PC-9 (cell line): ENCODE results near the gene LNX1. TPM values are rescaled to one million over a fixed set of nuclear protein-coding genes. Genes with fewer than 3 reads are reported as not detected.

Source experiments
- BruUV-seq: library from RNA; stranded (reverse); fragments of 400-500 nt; replicated peaks from 2 replicates; lab custom pipeline; 2021; lab: Mats Ljungman, UMichigan
- CTCF ChIA-PET: fragments of 300-600 bp; sonication (Branson Sonifier 250); formaldehyde crosslinking; loops from one replicate; lab custom pipeline; 2022; ENCODE audit warnings: antibody characterized with exemption; lab: Charles Lee
- POLR2A ChIA-PET: fragments of 300-600 bp; sonication (Branson Sonifier 250); formaldehyde crosslinking; loops from one replicate; lab custom pipeline; 2022; ENCODE audit warnings: antibody characterized with exemption; ENCODE audit not compliant: unreplicated experiment; lab: Charles Lee
- DNase-seq, 2 experiments: peaks; one replicate each; pipeline versions ENCODE4 v3.0.0 to v3.0.0-alpha.2; 2015 to 2022; ENCODE audit warnings: mixed read lengths in 1 of 2
- H2AFZ ChIP-seq: fragments of 200-600 bp; sonication (generic); 2 replicates; pipeline ENCODE4 v1.8.1; 2017; ENCODE audit warnings: antibody characterized with exemption
- H3F3A ChIP-seq: fragments of 200-600 bp; sonication (generic); 2 replicates; pipeline ENCODE4 v1.8.1; 2017; ENCODE audit warnings: antibody characterized with exemption, mild to moderate bottlenecking, low read depth; ENCODE audit not compliant: insufficient read depth
- H3K27ac ChIP-seq: fragments of 200-600 bp; sonication (generic); 2 replicates; pipeline ENCODE4 v1.6.1; 2016; ENCODE audit warnings: mixed run types
- H3K27me3 ChIP-seq: fragments of 200-600 bp; sonication (generic); 2 replicates; pipeline ENCODE4 v1.6.1; 2016; ENCODE audit warnings: low read depth, mixed run types; ENCODE audit not compliant: insufficient read depth
- H3K36me3 ChIP-seq: fragments of 200-600 bp; sonication (generic); 2 replicates; pipeline ENCODE4 v1.6.1; 2016; ENCODE audit warnings: low read depth, mixed run types
- H3K4me1 ChIP-seq: fragments of 200-600 bp; sonication (generic); replicated peaks from 2 replicates; pipeline ENCODE4 v1.6.1; 2016; ENCODE audit warnings: mixed run types; ENCODE audit not compliant: insufficient read depth
- H3K4me2 ChIP-seq: fragments of 200-600 bp; sonication (generic); 2 replicates; pipeline ENCODE4 v1.6.1; 2017; ENCODE audit warnings: mixed run types
- H3K4me3 ChIP-seq: fragments of 200-600 bp; sonication (generic); 2 replicates; pipeline ENCODE4 v1.6.1; 2016; ENCODE audit warnings: mixed run types
- H3K79me2 ChIP-seq: fragments of 200-600 bp; sonication (generic); 2 replicates; pipeline ENCODE4 v1.6.1; 2017; ENCODE audit warnings: low read depth, mixed run types
- H3K9me2 ChIP-seq: fragments of 200-600 bp; sonication (generic); 2 replicates; pipeline ENCODE4 v1.8.1; 2017; ENCODE audit warnings: mild to moderate bottlenecking; ENCODE audit not compliant: insufficient read depth
- H3K9me3 ChIP-seq: fragments of 200-600 bp; sonication (generic); 2 replicates; pipeline ENCODE4 v1.8.1; 2016; ENCODE audit warnings: low read depth; ENCODE audit not compliant: insufficient read depth
- H4K20me1 ChIP-seq: fragments of 200-600 bp; sonication (generic); 2 replicates; pipeline ENCODE4 v1.8.1; 2017; ENCODE audit not compliant: insufficient read depth
- CTCF ChIP-seq: fragments of 200-600 bp; sonication (generic); conservative IDR thresholded peaks from 2 replicates; pipeline ENCODE4 v1.6.1; 2017; ENCODE audit warnings: mixed run types, antibody characterized with exemption, mild to moderate bottlenecking, moderate library complexity
- EZH2 ChIP-seq: fragments of 200-600 bp; sonication (generic); IDR thresholded peaks from 2 replicates; pipeline ENCODE4 v1.8.0; 2017; ENCODE audit warnings: antibody characterized with exemption, low read depth
- intact Hi-C: fragments of 100-400 bp; cut with micrococcal nuclease; formaldehyde crosslinking; loops from one replicate; pipeline ENCODE4 v1.10.0; 2022; ENCODE audit not compliant: unreplicated experiment
- total RNA-seq: library from RNA; stranded (reverse); gene quantifications from 2 replicates; pipeline ENCODE4 v1.2.3, GENCODE V29; 2021

Gene LNX1
- total RNA-seq, 1 experiment from 2014 or later: 3.4 TPM

DNA sequence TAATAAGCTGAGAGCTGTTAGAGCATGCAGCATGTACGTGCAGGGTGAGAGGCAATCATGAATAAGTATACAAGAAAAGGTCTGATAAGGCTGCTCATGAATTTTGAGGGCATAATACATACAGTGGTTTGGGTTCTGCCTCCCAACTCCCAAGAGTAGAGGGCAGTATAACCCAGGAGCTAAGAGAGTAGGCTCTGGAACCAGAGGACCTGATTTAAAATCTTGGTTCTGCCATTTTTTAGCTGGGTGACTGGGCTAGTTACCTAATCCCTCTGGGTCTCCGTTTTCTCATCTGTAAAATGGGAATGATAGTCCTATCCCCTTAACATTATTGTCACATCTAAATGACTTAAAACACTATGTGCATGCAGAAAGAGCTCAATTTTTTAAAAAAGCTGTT lies 85.3 kb downstream of the LNX1 start:
- Histone ChIP-seq H3K27me3 (no peaks in the 10 kb centered on the region), H3K9me3 (no peaks in the 10 kb centered on the region), H3K4me2 (no peak overlapping the region), H3K27ac (no peak overlapping the region), H4K20me1 (no peaks in the 10 kb centered on the region), H3K9me2 (no peaks in the 10 kb centered on the region), H3F3A (no peaks in the 10 kb centered on the region), H3K36me3 (no peaks in the 10 kb centered on the region), H3K79me2 (no peaks in the 10 kb centered on the region), H3K4me3 (no peak overlapping the region), H3K4me1 (no peaks in the 10 kb centered on the region), H2AFZ (no peak overlapping the region)
- ChIA-PET POLR2A (no interaction called here), CTCF (no interaction called here)
- intact Hi-C loops: no loop called here
- no TSS peak for BruUV-seq
- no peak for DNase-seq
- TF ChIP-seq EZH2 (no peak), CTCF (no peak)

DNA sequence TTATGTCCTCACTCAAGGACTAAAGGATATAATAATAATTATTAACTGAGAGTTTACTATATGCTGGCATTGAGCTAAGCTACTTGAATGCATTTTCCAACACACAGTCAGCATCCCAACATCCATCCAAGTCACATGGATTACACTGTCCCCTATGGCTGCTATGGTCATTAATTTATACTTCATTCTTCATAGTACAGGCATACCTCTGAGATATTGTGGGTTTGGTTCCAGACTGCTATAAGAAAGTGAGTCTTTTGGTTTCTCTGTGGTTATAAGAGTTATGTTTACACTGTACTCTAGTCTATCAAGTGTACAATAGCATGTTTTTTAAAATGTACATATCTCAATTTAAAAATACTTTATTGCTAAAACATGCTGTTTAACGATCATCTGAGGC lies 89.2 kb downstream of the LNX1 start:
- no peak overlapping the region for H3K4me3 ChIP-seq
- ChIA-PET POLR2A (no interaction called here), CTCF (no interaction called here)
- no peak for TF ChIP-seq EZH2
- TF ChIP-seq CTCF: no peak
- H3K27ac ChIP-seq: no peak overlapping the region
- no peaks in the 10 kb centered on the region for H3K9me2 ChIP-seq
- intact Hi-C loops: no loop called here
- no peaks in the 10 kb centered on the region for H3F3A ChIP-seq
- H3K27me3 ChIP-seq: no peaks in the 10 kb centered on the region
- no peak overlapping the region for H3K4me2 ChIP-seq
- no peaks in the 10 kb centered on the region for H3K36me3 ChIP-seq
- no peaks in the 10 kb centered on the region for H3K9me3 ChIP-seq
- H2AFZ ChIP-seq: no peak overlapping the region
- no peak for DNase-seq
- no peaks in the 10 kb centered on the region for H3K79me2 ChIP-seq
- H4K20me1 ChIP-seq: no peaks in the 10 kb centered on the region
- BruUV-seq: no TSS peak
- no peaks in the 10 kb centered on the region for H3K4me1 ChIP-seq

DNA sequence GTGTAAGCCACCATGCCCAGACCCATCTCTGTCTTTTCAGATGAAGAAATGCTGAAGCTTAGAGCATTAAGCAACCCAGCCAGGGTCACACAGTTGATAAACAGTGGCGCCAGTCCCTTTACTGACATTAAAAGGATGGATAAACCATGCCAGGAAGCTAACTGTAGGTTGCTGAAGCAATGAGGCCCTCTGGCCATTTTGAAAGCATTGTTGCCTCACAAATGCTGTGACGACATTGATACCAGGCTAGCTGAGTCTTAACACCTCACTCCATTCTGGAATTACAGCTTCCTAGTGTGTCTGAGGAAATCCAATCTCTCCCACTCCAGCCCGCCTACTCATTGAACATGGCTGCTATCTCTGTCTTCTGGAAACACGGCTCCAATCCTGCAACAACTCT lies 89.7 kb downstream of the LNX1 start:
- no TSS peak for BruUV-seq
- no peak for DNase-seq
- ChIA-PET CTCF (no interaction called here), POLR2A (no interaction called here)
- H3K9me3 ChIP-seq: no peaks in the 10 kb centered on the region
- intact Hi-C loops: no loop called here
- no peak overlapping the region for H2AFZ ChIP-seq
- no peaks in the 10 kb centered on the region for H3K27me3 ChIP-seq
- H3K4me3 ChIP-seq: no peak overlapping the region
- H3K4me2 ChIP-seq: no peak overlapping the region
- no peaks in the 10 kb centered on the region for H4K20me1 ChIP-seq
- TF ChIP-seq EZH2 (no peak), CTCF (no peak)
- no peaks in the 10 kb centered on the region for H3F3A ChIP-seq
- H3K36me3 ChIP-seq: no peaks in the 10 kb centered on the region
- H3K27ac ChIP-seq: no peak overlapping the region
- H3K4me1 ChIP-seq: no peaks in the 10 kb centered on the region
- H3K79me2 ChIP-seq: no peaks in the 10 kb centered on the region
- no peaks in the 10 kb centered on the region for H3K9me2 ChIP-seq
